DND-41 (cell line): ENCODE data around the gene FMN2.

Experiments used
- ATAC-seq: fragments of 200-7000 bp; cut with Tn5 transposase; 3 replicates; pipeline ENCODE4 v1.9.1; 2021; ENCODE audit warnings: low read depth; ENCODE audit not compliant: insufficient read depth
- DNase-seq: peaks from one replicate; pipeline ENCODE4 v3.0.0-alpha.2; 2020
- H2AFZ ChIP-seq: 2 replicates; pipeline ENCODE4 v1.6.0; 2012; ENCODE audit warnings: low read depth, low read length
- H3K27ac ChIP-seq: 2 replicates; pipeline ENCODE4 v1.5.1; 2012; ENCODE audit warnings: low read length, inconsistent platforms
- H3K27me3 ChIP-seq: fragments of 200-600 bp; sonication (generic); 2 replicates; pipeline ENCODE4 v1.6.0; 2012; ENCODE audit warnings: low read length, mild to moderate bottlenecking, inconsistent platforms; ENCODE audit not compliant: insufficient read depth, poor library complexity
- H3K36me3 ChIP-seq: 2 replicates; pipeline ENCODE4 v1.5.1; 2012; ENCODE audit warnings: low read length, inconsistent platforms; ENCODE audit not compliant: insufficient read depth
- H3K4me1 ChIP-seq: 2 replicates; pipeline ENCODE4 v1.5.1; 2012; ENCODE audit warnings: mild to moderate bottlenecking, low read length; ENCODE audit not compliant: insufficient read depth
- H3K4me2 ChIP-seq: 2 replicates; pipeline ENCODE4 v1.6.0; 2012; ENCODE audit warnings: mild to moderate bottlenecking, moderate library complexity, low read length, inconsistent platforms; ENCODE audit not compliant: insufficient read depth
- H3K4me3 ChIP-seq, 2 experiments: fragments of 200-600 bp in 1 of 2; shearing (Covaris generic) in 1 of 2; 2 replicates each; pipeline ENCODE4 v1.5.1; 2012 to 2016; ENCODE audit warnings: inconsistent platforms in 2 of 2, low read length in 2 of 2, mild to moderate bottlenecking in 2 of 2, low read depth in 1 of 2, moderate library complexity in 1 of 2
- H3K79me2 ChIP-seq: 2 replicates; pipeline ENCODE4 v1.6.0; 2012; ENCODE audit warnings: low read length, inconsistent platforms; ENCODE audit not compliant: insufficient read depth
- H3K9ac ChIP-seq: 2 replicates; pipeline ENCODE4 v1.6.0; 2012; ENCODE audit warnings: low read depth, mild to moderate bottlenecking, inconsistent platforms, low read length, moderate library complexity
- H3K9me3 ChIP-seq: 2 replicates; pipeline ENCODE4 v1.5.1; 2012; ENCODE audit warnings: low read length, moderate library complexity, mild to moderate bottlenecking, inconsistent platforms; ENCODE audit not compliant: insufficient read depth, severe bottlenecking
- H4K20me1 ChIP-seq: 2 replicates; pipeline ENCODE4 v1.6.0; 2012; ENCODE audit warnings: low read length; ENCODE audit not compliant: insufficient read depth
- EZH2 ChIP-seq: IDR thresholded peaks from 3 replicates; pipeline ENCODE4 v1.6.1; 2012; ENCODE audit warnings: borderline replicate concordance, low read depth, mild to moderate bottlenecking, moderate library complexity, low read length, inconsistent platforms; ENCODE audit not compliant: severe bottlenecking
- TF ChIP-seq, protein P1 (sequence below): IDR thresholded peaks from 2 replicates; pipeline ENCODE4 v1.5.1; 2012; ENCODE audit warnings: borderline replicate concordance, low read length, moderate library complexity, mild to moderate bottlenecking; ENCODE audit not compliant: poor library complexity, severe bottlenecking; ENCODE audit errors: extremely low read depth

FMN2 gene

DNA sequence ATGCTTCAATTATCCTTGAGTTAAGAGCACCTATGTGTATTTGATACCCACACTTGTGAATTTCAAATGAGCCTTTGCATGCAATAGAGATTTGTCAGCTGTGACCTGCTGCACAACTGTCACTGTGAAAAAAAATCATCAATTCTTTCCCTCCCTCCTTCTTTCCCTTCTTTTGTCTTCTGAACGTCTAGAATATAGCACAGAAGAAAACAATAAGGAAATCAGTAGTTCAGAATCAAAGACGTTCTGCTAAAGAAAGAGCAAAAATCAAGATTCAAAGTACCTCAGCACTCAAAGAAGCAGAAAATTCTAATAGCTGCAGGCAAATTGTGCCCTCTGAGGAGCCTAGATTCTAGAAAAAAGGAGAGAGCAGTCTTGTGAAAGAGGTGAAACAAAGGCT is 1.7 kb upstream of the FMN2 start:
- no peak overlapping the region for H2AFZ ChIP-seq
- no peaks in the 10 kb centered on the region for H3K4me1 ChIP-seq
- no peaks in the 10 kb centered on the region for H3K9me3 ChIP-seq
- no peak for DNase-seq
- H3K27me3 ChIP-seq, result no peaks in the 10 kb centered on the region
- H3K36me3 ChIP-seq, result no peaks in the 10 kb centered on the region
- no peaks in the 10 kb centered on the region for H4K20me1 ChIP-seq
- H3K4me3 ChIP-seq, result no peak overlapping the region
- H3K27ac ChIP-seq, result no peak overlapping the region
- no peaks in the 10 kb centered on the region for H3K79me2 ChIP-seq
- no peak for ATAC-seq
- no peak overlapping the region for H3K9ac ChIP-seq
- TF ChIP-seq, protein P1, sequence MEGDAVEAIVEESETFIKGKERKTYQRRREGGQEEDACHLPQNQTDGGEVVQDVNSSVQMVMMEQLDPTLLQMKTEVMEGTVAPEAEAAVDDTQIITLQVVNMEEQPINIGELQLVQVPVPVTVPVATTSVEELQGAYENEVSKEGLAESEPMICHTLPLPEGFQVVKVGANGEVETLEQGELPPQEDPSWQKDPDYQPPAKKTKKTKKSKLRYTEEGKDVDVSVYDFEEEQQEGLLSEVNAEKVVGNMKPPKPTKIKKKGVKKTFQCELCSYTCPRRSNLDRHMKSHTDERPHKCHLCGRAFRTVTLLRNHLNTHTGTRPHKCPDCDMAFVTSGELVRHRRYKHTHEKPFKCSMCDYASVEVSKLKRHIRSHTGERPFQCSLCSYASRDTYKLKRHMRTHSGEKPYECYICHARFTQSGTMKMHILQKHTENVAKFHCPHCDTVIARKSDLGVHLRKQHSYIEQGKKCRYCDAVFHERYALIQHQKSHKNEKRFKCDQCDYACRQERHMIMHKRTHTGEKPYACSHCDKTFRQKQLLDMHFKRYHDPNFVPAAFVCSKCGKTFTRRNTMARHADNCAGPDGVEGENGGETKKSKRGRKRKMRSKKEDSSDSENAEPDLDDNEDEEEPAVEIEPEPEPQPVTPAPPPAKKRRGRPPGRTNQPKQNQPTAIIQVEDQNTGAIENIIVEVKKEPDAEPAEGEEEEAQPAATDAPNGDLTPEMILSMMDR, result no peak
- no peak for TF ChIP-seq EZH2
- no peak overlapping the region for H3K4me2 ChIP-seq

- no peak for ATAC-seq
- H4K20me1 ChIP-seq, result no peaks in the 10 kb centered on the region
- no peaks in the 10 kb centered on the region for H3K79me2 ChIP-seq
- no peak overlapping the region for H2AFZ ChIP-seq
- no peak overlapping the region for H3K4me2 ChIP-seq
- H3K9ac ChIP-seq, result no peak overlapping the region
- no peaks in the 10 kb centered on the region for H3K27me3 ChIP-seq
- no peaks in the 10 kb centered on the region for H3K4me1 ChIP-seq
- H3K9me3 ChIP-seq, result no peaks in the 10 kb centered on the region
- no peak overlapping the region for H3K4me3 ChIP-seq
- H3K27ac ChIP-seq, result no peak overlapping the region
- TF ChIP-seq EZH2, result no peak
- TF ChIP-seq, protein P1, result no peak
- H3K36me3 ChIP-seq, result no peaks in the 10 kb centered on the region
- no peak for DNase-seq
These were observed 604 bp upstream of the FMN2 start for GRCh38 chr1:240090957-240091600.

DNA sequence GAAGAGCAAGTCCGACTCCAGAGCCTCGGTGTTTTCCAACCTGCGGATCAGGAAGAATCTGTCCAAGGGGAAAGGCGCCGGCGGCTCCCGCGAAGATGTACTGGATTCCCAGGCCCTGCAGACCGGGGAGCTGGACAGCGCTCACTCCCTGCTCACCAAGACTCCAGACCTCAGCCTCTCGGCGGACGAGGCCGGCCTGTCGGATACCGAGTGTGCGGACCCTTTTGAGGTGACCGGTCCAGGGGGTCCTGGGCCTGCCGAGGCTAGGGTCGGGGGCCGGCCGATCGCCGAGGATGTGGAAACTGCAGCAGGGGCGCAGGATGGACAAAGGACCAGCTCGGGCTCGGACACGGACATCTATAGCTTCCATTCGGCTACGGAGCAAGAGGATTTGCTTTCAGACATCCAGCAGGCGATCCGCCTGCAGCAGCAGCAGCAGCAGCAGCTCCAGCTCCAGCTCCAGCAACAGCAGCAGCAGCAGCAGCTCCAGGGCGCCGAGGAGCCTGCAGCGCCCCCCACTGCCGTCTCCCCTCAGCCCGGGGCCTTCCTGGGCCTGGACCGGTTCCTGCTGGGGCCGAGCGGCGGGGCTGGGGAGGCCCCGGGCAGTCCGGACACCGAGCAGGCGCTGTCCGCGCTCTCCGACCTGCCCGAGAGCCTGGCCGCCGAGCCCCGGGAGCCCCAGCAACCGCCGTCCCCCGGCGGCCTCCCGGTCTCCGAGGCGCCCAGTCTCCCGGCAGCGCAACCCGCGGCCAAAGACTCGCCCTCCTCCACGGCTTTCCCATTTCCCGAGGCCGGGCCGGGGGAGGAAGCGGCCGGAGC is 827 bp downstream of the FMN2 start:
- ATAC-seq, result no peak
- TF ChIP-seq EZH2, result no peak
- TF ChIP-seq, protein P1, result no peak
- Histone ChIP-seq H3K9me3 (no peaks in the 10 kb centered on the region), H3K27ac (no peak overlapping the region), H3K9ac (no peak overlapping the region), H3K79me2 (no peaks in the 10 kb centered on the region), H3K4me3 (no peak overlapping the region), H3K4me1 (no peaks in the 10 kb centered on the region), H3K27me3 (no peaks in the 10 kb centered on the region), H2AFZ (no peak overlapping the region), H4K20me1 (no peaks in the 10 kb centered on the region), H3K36me3 (no peaks in the 10 kb centered on the region), H3K4me2 (no peak overlapping the region)
- no peak for DNase-seq
